Neural crest cell (in vitro differentiated cells): ENCODE results near the gene UMODL1. TPM values are rescaled to one million over a fixed set of nuclear protein-coding genes. Genes with fewer than 3 reads are reported as not detected.

Experiments
- DNase-seq: peaks from one replicate; pipeline ENCODE4 v3.0.0; 2021; ENCODE audit warnings: low read depth, mixed read lengths, low spot score
- H3K27ac Mint-ChIP-seq: one replicate; pipeline ENCODE4 v1.8.0; 2021; ENCODE audit warnings: mild to moderate bottlenecking, mixed read lengths; ENCODE audit not compliant: unreplicated experiment
- H3K27me3 Mint-ChIP-seq: 2 replicates; pipeline ENCODE4 v1.8.0; 2021; ENCODE audit warnings: low read depth, mild to moderate bottlenecking, mixed read lengths
- H3K36me3 Mint-ChIP-seq: 2 replicates; pipeline ENCODE4 v1.8.0; 2021; ENCODE audit warnings: low read depth, mild to moderate bottlenecking, mixed read lengths
- H3K4me1 Mint-ChIP-seq: 2 replicates; pipeline ENCODE4 v1.8.0; 2021; ENCODE audit warnings: mixed read lengths
- H3K4me3 Mint-ChIP-seq: one replicate; pipeline ENCODE4 v1.8.0; 2021; ENCODE audit warnings: mild to moderate bottlenecking, mixed read lengths
- H3K9me3 Mint-ChIP-seq: 2 replicates; pipeline ENCODE4 v1.8.0; 2021; ENCODE audit warnings: mixed read lengths
- total RNA-seq: library from RNA; stranded (reverse); gene quantifications from 2 replicates; pipeline ENCODE4 v1.2.1, GENCODE V29; 2021
- TF ChIP-seq, protein P1 (sequence below): fragments of 200-600 bp; sonication (generic); conservative IDR thresholded peaks from 2 replicates; pipeline ENCODE4 v1.5.0; 2021; ENCODE audit warnings: antibody characterized with exemption, mild to moderate bottlenecking

UMODL1 gene
- total RNA-seq, 1 donor from 2014 or later = not detected

- H3K36me3 Mint-ChIP-seq = peaks cover 4% of the 10 kb centered on the region
- H3K9me3 Mint-ChIP-seq = peaks cover 11% of the 10 kb centered on the region
- TF ChIP-seq, protein P1, sequence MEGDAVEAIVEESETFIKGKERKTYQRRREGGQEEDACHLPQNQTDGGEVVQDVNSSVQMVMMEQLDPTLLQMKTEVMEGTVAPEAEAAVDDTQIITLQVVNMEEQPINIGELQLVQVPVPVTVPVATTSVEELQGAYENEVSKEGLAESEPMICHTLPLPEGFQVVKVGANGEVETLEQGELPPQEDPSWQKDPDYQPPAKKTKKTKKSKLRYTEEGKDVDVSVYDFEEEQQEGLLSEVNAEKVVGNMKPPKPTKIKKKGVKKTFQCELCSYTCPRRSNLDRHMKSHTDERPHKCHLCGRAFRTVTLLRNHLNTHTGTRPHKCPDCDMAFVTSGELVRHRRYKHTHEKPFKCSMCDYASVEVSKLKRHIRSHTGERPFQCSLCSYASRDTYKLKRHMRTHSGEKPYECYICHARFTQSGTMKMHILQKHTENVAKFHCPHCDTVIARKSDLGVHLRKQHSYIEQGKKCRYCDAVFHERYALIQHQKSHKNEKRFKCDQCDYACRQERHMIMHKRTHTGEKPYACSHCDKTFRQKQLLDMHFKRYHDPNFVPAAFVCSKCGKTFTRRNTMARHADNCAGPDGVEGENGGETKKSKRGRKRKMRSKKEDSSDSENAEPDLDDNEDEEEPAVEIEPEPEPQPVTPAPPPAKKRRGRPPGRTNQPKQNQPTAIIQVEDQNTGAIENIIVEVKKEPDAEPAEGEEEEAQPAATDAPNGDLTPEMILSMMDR = no peak
- H3K27ac Mint-ChIP-seq = no peak overlapping the region
- no peaks in the 10 kb centered on the region for H3K27me3 Mint-ChIP-seq
- peaks cover 11% of the 10 kb centered on the region for H3K4me1 Mint-ChIP-seq
- no peak overlapping the region for H3K4me3 Mint-ChIP-seq
- DNase-seq = no peak
These were observed 112.5 kb downstream of the UMODL1 start for GRCh38 chr21:42183374-42184266.

DNA sequence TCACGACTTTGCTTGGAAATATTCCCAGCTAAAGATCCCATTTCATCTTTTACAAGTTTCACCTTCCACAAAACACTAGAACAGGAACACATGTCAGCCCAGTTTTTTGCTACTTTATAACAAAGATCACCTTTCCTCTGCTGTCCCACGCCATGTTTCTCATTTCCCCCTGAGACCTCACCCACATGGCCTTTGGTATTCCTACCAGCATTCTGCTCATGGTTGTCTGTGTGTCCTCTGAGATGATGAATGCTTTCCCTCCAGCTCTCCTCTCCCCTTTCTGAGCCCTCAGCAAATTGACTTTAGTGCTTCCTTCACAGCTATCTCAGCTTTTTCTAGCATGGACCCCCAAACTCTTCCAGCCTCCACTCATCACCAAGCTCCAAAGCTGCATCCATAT is 115.5 kb downstream of the UMODL1 start:
- Mint-ChIP-seq H3K36me3 (peaks cover 4% of the 10 kb centered on the region), H3K27me3 (no peaks in the 10 kb centered on the region), H3K4me1 (no peaks in the 10 kb centered on the region), H3K4me3 (no peak overlapping the region), H3K27ac (no peak overlapping the region), H3K9me3 (peaks cover 8% of the 10 kb centered on the region)
- DNase-seq = no peak
- TF ChIP-seq, protein P1 = no peak

DNA sequence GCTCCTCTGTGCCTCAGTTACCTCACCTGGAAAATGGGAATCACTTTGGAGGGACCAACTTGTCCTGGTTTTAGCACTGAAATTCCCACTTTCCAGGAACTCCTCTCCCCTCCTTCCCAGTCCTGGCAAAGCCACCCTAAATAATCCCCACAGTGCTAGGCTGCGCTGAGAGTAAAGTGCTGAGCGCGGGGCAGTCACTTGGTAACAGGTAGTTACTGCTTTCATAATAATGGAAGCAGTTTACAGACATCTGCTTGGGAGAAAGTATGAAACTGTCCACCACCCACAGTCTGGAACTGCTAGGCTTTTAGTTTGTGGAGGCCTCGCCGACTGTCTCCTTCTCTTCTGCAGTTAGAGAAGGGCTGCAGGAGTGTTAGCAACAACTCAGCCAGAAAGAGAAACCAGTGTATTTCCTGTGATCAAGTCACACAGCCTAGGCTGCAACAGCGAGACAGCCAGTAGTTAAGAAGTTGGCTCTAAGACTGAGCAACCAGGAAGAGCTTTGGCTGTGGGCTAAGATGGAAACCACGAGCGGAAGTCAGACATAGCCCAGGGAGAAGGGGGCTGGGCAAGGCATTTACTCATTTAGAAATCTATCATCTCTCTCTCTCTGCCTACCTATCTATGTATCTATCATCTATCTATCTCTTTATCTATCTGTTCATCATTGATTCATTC is 117.0 kb downstream of the UMODL1 start:
- no peak for DNase-seq
- Mint-ChIP-seq H3K36me3 (peaks cover 4% of the 10 kb centered on the region), H3K4me3 (no peak overlapping the region), H3K9me3 (peaks cover 8% of the 10 kb centered on the region), H3K27ac (no peak overlapping the region), H3K27me3 (no peaks in the 10 kb centered on the region), H3K4me1 (peaks cover 5% of the 10 kb centered on the region)
- TF ChIP-seq, protein P1 = no peak

DNA sequence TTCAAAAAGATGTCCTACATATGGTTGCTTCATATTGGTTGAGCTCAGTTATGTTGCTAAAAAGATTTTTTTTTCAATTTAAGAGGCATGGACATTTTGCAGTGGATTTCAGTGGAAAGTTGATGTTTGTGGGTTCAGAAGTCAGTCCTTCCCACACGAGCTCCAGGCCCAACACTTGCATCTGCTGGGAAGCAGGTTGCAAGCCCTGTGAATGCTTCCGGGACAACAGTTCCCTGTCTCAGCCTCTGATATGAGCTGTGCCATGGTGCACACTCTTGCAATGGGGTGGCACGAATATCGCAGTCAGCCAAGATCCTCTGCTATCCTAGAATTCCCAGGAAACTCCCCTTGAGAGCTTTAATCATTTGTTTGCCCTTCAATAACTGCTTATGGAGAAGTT is 117.5 kb downstream of the UMODL1 start:
- no peak for DNase-seq
- H3K27ac Mint-ChIP-seq = no peak overlapping the region
- peaks cover 5% of the 10 kb centered on the region for H3K4me1 Mint-ChIP-seq
- no peaks in the 10 kb centered on the region for H3K27me3 Mint-ChIP-seq
- H3K36me3 Mint-ChIP-seq = peaks cover 4% of the 10 kb centered on the region
- no peak overlapping the region for H3K4me3 Mint-ChIP-seq
- H3K9me3 Mint-ChIP-seq = peaks cover 8% of the 10 kb centered on the region
- TF ChIP-seq, protein P1 = no peak

DNA sequence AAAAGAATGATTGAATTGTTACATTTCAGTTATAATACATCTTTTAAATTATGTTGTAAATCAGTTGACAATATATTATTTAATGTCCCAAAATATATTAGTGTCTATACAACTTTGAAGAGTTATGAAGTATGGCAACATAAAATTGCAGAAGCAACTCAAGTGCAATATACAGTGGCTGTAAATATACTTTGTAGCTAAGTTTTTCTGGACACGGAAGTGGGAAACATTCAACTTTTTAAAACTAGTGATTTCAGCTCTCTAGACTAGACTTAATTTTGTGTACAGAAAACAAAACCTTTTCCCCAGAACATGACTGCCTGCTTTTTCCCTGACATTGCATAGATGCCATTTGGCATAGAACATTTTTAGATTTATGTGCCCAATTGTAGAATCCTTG is 118.3 kb downstream of the UMODL1 start:
- Mint-ChIP-seq H3K27me3 (no peaks in the 10 kb centered on the region), H3K36me3 (peaks cover 4% of the 10 kb centered on the region)

More for the DNA sequence above, 118.3 kb downstream of the UMODL1 start:
- Mint-ChIP-seq H3K27ac (no peak overlapping the region), H3K9me3 (peaks cover 8% of the 10 kb centered on the region), H3K4me3 (no peak overlapping the region), H3K4me1 (peaks cover 5% of the 10 kb centered on the region)
- TF ChIP-seq, protein P1 = no peak
- DNase-seq = no peak
